PFSK-1 (cell line): ENCODE data around the gene NYNRIN.

ENCODE experiments used
- FOXP2 ChIP-seq: optimal IDR thresholded peaks from 2 replicates; pipeline ENCODE3; 2011; ENCODE audit warnings: borderline replicate concordance, control low read depth, inconsistent platforms; ENCODE audit not compliant: insufficient read depth; ENCODE audit errors: extremely low read length, extremely low read depth
- POLR2AphosphoS5 ChIP-seq: IDR thresholded peaks from 2 replicates; pipeline ENCODE4 v1.6.1; 2012; ENCODE audit warnings: low read depth, mild to moderate bottlenecking, control low read depth, low read length, moderate library complexity
- SIN3A ChIP-seq: IDR thresholded peaks from 2 replicates; pipeline ENCODE4 v1.6.1; 2012; ENCODE audit warnings: mild to moderate bottlenecking, low read length, moderate library complexity, borderline replicate concordance; ENCODE audit not compliant: insufficient read depth
- TAF1 ChIP-seq: IDR thresholded peaks from 2 replicates; pipeline ENCODE4 v1.6.1; 2012; ENCODE audit warnings: low read length, control low read depth, borderline replicate concordance; ENCODE audit not compliant: insufficient read depth
- TF ChIP-seq, protein P1 (sequence below), 2 experiments: IDR thresholded peaks; 2 replicates each; pipeline versions ENCODE4 v1.6.1 to v1.8.0; 2011 to 2012; ENCODE audit warnings: low read depth in 2 of 2, low read length in 2 of 2, control low read depth in 1 of 2, inconsistent platforms in 1 of 2, mild to moderate bottlenecking in 1 of 2, moderate library complexity in 1 of 2; ENCODE audit not compliant: insufficient read depth in 1 of 2

The NYNRIN gene

DNA sequence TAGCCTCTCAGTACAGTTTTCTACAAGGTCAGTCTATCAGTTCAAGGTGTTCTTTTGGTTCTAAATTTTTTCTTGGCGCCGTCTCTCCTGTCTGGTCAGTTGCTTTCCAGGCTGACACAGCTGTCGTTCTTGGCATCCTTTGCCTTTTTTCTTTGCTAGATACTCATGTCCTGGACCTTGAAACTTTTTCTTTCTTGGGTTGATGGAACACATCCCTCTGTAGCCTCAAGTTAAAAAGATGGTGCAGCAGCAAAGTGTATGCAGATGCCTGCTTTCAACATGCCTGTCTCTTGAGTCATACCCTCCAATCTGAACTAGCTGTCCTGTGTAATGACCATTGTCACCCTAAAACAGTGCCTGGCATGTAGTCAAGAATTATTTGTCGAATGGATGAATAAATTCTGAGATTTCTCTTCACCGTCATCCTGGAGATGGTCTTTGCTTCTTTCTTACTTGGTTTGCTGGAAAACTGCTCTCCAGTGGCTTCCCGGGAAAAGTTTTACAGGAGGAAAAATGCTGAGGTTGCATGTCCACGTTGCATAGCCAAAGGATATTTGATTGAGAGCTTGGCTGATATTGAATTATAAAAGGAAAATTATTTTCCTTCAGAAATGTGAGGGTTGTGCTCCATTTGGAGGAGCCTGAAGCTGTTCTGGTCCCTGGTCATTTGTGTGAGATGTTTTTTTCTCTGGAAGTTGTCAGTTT is 4.6 kb downstream of the NYNRIN start:
- TF ChIP-seq SIN3A (no peak), FOXP2 (no peak), POLR2AphosphoS5 (no peak), TAF1 (no peak)
- TF ChIP-seq, protein P1, sequence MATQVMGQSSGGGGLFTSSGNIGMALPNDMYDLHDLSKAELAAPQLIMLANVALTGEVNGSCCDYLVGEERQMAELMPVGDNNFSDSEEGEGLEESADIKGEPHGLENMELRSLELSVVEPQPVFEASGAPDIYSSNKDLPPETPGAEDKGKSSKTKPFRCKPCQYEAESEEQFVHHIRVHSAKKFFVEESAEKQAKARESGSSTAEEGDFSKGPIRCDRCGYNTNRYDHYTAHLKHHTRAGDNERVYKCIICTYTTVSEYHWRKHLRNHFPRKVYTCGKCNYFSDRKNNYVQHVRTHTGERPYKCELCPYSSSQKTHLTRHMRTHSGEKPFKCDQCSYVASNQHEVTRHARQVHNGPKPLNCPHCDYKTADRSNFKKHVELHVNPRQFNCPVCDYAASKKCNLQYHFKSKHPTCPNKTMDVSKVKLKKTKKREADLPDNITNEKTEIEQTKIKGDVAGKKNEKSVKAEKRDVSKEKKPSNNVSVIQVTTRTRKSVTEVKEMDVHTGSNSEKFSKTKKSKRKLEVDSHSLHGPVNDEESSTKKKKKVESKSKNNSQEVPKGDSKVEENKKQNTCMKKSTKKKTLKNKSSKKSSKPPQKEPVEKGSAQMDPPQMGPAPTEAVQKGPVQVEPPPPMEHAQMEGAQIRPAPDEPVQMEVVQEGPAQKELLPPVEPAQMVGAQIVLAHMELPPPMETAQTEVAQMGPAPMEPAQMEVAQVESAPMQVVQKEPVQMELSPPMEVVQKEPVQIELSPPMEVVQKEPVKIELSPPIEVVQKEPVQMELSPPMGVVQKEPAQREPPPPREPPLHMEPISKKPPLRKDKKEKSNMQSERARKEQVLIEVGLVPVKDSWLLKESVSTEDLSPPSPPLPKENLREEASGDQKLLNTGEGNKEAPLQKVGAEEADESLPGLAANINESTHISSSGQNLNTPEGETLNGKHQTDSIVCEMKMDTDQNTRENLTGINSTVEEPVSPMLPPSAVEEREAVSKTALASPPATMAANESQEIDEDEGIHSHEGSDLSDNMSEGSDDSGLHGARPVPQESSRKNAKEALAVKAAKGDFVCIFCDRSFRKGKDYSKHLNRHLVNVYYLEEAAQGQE (IDR thresholded peaks at IDR 0.05; ENCODE audit: insufficient read depth in 1 of 2, low read depth in 2 of 2, low read length in 2 of 2), result no peak

DNA sequence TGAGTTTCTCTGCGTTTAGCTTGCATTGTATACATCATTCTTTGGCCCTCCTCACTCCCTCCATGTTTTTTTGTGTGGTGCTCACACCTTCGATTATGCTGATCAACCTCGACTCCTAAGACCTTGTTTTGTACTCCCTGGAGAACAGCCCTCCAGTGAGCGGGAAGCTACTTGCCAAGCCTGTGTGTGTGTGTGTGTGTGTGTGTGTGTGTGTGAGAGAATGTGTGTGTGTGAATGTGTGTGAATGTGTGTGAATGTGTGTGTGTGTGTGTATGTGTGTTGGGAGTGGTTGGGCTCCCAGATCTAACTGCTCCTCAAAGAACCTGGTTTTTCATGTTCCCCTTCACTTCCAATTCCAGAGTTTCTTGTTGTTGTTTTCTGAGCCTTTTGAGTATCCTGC is 6.0 kb downstream of the NYNRIN start:
- TF ChIP-seq, protein P1 (IDR thresholded peaks at IDR 0.05; ENCODE audit: insufficient read depth in 1 of 2, low read depth in 2 of 2, low read length in 2 of 2), result no peak
- no peak for TF ChIP-seq SIN3A
- TF ChIP-seq POLR2AphosphoS5, result no peak
- TF ChIP-seq FOXP2, result no peak
- TF ChIP-seq TAF1, result no peak

DNA sequence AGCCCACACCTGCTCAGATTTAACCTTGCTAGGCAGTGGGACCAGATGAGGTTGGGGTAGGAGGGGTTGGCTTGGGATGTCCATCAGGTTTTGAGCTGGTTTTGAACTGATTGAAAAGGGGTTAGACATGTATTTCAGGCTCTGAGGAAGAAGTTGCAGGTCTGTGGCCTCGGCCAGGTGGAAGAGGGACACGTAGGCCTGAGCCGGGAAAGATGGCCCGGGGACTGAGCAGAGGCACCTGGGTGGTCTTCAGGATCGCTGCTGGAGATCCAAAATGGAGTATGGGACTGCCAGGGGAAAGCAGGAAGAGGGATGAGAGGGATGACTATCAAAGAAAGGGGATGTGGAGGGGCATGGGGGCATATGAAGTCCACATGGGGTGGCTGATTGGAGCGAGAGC is 7.6 kb downstream of the NYNRIN start:
- TF ChIP-seq, protein P1 (IDR thresholded peaks at IDR 0.05; ENCODE audit: insufficient read depth in 1 of 2, low read depth in 2 of 2, low read length in 2 of 2), result no peak

DNA sequence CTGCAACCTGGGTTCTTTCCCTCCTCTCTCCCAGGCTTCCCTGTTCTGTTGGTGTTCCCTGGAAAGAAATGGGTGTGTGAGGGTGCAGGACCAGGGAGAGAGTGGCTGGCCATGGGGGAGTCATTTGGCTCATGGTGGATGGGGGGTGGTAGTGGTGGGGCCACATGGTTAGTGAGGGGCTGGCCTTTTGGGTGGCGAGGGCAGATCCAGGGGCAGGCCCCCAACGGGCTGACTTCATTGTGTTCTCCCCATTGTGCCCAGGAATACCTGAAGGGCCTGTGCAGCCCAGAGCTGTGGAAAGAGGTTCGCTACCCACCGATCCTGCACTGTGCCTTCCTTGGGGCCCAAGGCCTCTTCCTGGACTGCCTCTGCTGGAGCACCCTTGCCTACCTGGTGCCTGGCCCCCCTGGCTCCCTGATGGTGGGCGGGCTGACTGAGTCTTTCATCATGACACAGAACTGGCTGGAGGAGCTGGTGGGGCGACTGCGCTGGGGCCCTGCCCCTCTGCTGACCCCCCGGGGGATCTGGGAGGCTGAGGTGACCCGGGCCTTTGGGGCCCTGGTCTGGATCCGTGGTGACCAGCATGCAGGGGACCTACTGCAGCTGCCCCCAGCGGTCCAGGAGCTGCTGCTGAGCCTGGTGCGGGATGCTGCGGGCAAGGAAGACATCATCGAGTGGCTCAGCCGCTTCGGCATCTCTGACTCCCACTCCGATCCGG is 9.0 kb downstream of the NYNRIN start:
- TF ChIP-seq, protein P1 (IDR thresholded peaks at IDR 0.05; ENCODE audit: insufficient read depth in 1 of 2, low read depth in 2 of 2, low read length in 2 of 2), result no peak
- TF ChIP-seq FOXP2 (no peak), POLR2AphosphoS5 (no peak), SIN3A (no peak), TAF1 (no peak)

DNA sequence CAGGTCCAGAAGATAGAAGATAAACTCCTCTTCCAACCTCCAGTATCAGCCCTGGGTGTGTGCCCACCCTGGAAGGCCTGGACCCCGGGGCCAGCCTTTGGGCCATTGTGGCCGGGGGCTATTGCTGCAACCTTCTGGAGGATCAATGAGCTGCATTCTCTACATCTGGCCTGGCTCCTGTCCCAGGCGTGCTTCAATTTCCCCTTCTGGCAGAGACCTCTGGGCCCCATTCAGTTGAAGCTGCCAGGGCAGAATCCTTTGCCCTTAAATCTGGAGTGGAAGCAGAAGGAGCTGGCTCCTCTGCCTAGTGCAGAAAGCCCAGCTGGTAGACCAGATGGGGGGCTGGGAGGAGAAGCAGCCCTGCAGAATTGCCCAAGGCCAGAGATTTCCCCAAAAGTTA is 10.0 kb downstream of the NYNRIN start:
- no peak for TF ChIP-seq FOXP2
- TF ChIP-seq POLR2AphosphoS5, result no peak
- TF ChIP-seq TAF1, result no peak
- TF ChIP-seq SIN3A, result no peak
- TF ChIP-seq, protein P1 (IDR thresholded peaks at IDR 0.05; ENCODE audit: insufficient read depth in 1 of 2, low read depth in 2 of 2, low read length in 2 of 2), result no peak
